HG03095 (cell line): ENCODE results near the gene TFF3.

ENCODE experiments used
- ATAC-seq: cut with Tn5 transposase; IDR thresholded peaks from one replicate; pipeline ENCODE4 v1.9.1; 2021; ENCODE audit warnings: moderate library complexity; ENCODE audit not compliant: unreplicated experiment

TFF3 gene

DNA sequence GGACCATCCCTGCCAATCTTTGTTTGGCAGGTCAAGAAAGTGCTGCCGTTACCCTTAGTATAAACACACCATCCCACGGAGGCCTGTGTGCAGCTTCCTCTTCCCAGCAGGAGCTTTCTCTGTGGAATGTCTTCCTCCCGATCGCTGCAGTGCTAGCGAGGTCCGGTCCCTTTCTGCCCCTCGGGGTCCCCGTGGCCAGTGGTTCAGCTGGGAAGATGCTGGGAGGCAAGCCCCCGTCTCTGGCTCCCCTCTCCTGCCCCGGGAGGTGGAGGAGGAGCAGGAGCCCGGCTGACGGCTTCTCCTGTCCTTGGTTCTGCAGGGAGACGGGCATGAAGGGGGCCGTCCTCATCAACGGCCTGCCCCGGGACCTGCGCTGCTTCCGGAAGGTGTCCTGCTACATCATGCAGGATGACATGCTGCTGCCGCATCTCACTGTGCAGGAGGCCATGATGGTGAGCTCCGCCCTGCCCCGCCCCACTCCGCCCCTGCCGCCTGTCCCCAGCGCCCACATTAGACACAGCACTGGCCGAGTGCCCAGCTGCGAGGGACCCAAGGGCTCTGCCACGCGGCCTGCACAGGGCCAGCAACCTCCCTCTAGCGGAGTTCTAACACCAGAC lies 42.1 kb downstream of the TFF3 start:
- no peak for ATAC-seq

- no peak for ATAC-seq
Observed at GRCh38 chr21:42272109-42272962, 42.9 kb downstream of the TFF3 start.

GRCh38 chr21:42271065-42271464 lies 44.1 kb downstream of the TFF3 start:
- ATAC-seq = no peak

- no peak for ATAC-seq
Observed at GRCh38 chr21:42269386-42269785, 45.8 kb downstream of the TFF3 start.

GRCh38 chr21:42266971-42267556 lies 48.1 kb downstream of the TFF3 start:
- ATAC-seq = no peak

DNA sequence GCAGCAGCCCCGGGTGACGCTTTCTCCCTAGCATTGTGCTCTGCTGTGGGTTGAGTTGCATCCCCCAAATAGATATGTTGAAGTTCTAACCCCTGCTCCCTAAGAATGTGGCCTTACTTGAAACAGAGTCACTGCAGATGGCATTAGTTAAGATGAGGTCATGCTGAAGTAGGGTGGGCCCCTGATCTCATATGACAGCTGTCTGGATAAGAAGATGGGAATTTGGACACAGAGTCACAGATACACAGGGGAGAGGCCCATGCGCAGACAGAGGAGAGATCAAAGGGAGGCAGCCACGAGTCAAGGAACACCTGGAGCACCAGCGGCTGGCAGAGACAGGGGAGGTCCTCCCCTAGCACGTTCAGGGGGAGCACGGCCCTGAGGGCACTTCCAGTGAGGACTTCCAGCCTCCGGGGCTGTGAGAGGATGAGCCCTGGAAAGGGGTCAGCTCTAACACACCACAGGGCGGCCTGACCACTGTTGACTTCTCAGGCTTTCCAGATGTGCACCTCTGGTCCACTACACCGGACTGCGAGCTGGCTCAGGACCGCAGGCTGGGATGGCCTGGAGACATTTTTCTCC lies 49.9 kb downstream of the TFF3 start:
- no peak for ATAC-seq

DNA sequence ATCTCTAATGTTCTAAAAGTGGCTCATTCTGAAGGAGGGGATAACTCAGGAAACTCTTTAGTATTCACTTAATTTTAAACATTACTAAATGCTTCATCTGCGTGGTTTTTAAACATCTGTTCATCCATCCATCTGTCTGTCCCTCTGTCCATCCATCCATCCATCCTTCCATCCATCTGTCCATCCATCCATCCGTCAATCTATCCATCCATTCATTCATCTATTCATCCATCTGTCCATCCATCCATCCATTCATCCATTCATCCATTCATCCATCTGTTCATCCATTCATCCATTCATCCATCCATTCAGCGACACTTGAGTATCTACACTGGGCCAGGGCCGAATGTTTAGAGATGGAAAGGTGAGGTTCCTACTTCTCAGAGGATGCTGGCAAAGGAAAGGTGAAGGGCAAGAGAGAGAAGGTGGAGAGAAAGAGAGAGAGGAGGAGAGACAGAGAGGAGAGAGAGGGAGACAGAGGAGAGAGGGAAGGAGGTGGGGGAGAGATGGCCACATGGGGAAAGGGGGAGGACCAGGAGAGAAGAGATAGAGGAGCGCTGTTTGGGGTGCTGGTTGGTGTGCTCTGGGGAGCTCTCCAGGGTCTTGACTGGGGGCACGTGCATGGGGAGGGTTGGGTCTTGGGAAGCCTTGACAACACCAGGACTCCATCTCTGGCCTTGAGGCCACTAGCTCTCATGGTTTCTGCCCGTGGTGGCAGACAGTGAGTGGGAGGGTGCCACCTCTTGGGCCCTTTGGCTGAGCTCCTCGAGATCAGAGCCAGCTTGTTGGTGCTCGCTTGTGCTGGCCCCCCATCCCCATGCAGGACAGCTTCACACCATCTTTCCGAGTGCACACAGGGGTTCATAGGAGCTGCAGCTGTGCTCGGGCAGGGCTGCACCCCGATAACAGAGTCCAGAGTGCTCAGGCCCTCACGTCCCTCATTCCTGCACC lies 50.7 kb downstream of the TFF3 start:
- ATAC-seq = no peak

DNA sequence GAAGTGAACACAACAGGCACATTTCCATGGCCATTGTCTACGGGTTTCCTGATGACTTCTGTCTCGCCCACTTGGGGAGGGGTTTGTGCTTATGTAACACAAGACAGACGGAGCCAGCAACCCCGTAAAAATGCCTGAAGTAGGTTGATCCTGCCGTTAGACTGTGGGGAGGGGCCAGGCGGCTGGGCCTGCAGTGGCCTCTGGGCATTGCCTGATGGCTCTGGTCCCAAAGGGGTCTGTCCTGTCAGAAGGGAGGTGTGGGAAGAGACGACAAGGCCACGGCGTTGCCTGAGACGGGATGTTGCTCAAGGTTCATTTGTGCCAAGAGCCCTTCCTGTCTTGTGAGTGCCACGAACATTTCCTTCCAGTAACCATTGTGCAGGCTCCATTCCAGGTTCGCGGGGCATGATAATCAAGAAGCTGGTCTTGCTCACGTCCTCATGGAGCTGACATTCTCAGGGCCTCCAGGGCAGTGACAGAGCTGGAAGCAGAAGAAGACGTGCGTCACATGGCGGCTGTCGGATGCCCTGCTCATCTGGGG lies 51.5 kb downstream of the TFF3 start:
- no peak for ATAC-seq

GRCh38 chr21:42262831-42263231 lies 52.4 kb downstream of the TFF3 start:
- ATAC-seq = no peak

- no peak for ATAC-seq
Observed at GRCh38 chr21:42261829-42262200, 53.4 kb downstream of the TFF3 start.
